HFFc6 (cell line): ENCODE data around the gene HAGHL. TPM values are rescaled to one million over a fixed set of nuclear protein-coding genes. Genes with fewer than 3 reads are reported as not detected.
"Not testable (repeated sequence)": the region's sequence is repeated elsewhere in the genome, so short reads cannot be mapped to it uniquely, and the experiment has no call there.

ENCODE experiments used
- DNase-seq: peaks from one replicate; pipeline ENCODE4 v3.0.0-alpha.2; 2018
- H3K27ac Mint-ChIP-seq: 2 replicates; pipeline ENCODE4 v1.8.0; 2020; ENCODE audit warnings: mild to moderate bottlenecking, mixed read lengths
- H3K27me3 Mint-ChIP-seq: 2 replicates; pipeline ENCODE4 v1.8.0; 2021; ENCODE audit warnings: mild to moderate bottlenecking, moderate library complexity, mixed read lengths; ENCODE audit not compliant: insufficient read depth
- H3K36me3 Mint-ChIP-seq: 2 replicates; pipeline ENCODE4 v1.8.0; 2021; ENCODE audit warnings: low read depth, mixed read lengths
- H3K4me1 Mint-ChIP-seq: 2 replicates; pipeline ENCODE4 v1.8.0; 2020; ENCODE audit warnings: low read depth, mixed read lengths
- H3K4me3 Mint-ChIP-seq: 2 replicates; pipeline ENCODE4 v1.8.0; 2020; ENCODE audit warnings: mild to moderate bottlenecking, moderate library complexity, mixed read lengths
- H3K9me3 Mint-ChIP-seq: 2 replicates; pipeline ENCODE4 v1.8.0; 2020; ENCODE audit warnings: mild to moderate bottlenecking, mixed read lengths
- total RNA-seq, 6 experiments: library from RNA; stranded (reverse); fragmentation: NEBNext Ultra II Directional; extraction: Animal tissue kit (Norgen Biotek cat#: 25700); gene quantifications; 2 replicates in 1 of 6; 3 replicates in 5 of 6; pipeline ENCODE4 v1.2.3, GENCODE V29; 2021
- TF ChIP-seq, protein P1 (sequence below): fragments of 200-600 bp; sonication (generic); IDR thresholded peaks from 2 replicates; pipeline ENCODE4 v1.5.0; 2021; ENCODE audit warnings: antibody characterized with exemption, mild to moderate bottlenecking

The HAGHL gene
- total RNA-seq, 6 experiments from 2014 or later = 11.4 to 16.6 (median 14.1) TPM

DNA sequence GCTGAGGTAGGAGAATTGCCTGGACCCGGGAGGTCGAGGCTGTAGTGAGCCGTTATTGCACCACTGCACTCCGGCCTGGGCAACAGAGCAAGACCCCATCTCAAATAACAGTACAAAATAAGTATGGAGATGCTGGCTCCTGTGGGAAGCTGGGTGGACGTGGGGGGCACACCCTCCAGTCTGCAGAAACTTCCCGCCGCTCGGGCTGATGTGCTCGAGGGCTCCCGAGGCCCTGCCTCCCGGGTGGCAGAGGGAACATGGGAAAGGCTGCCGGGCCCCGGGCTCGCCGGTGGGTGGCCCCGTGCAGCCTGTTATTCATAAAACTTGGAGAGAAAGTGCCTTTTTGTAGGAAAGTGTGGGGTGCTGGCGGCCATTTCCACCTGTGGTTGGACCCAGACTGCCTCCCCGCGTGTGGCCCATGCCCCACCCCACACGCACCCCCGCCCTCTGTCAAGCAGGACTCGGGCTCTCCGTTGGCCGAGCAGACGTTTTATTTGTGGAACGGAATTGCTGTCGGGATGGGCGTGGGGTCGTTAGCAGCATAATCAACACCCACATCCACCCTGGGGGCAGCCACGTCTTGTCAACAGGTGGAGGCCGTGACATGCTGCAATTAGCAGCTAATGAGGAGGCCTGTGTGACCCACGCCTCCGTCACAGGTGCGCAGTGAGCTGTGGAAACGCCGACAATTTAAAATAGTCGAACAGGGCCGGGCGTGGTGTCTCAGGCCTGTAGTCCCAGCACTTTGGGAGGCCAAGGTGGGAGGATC lies 21.3 kb downstream of the HAGHL start:
- no peak overlapping the region for H3K27ac Mint-ChIP-seq
- H3K4me3 Mint-ChIP-seq = no peak overlapping the region
- no peak for DNase-seq
- TF ChIP-seq, protein P1, sequence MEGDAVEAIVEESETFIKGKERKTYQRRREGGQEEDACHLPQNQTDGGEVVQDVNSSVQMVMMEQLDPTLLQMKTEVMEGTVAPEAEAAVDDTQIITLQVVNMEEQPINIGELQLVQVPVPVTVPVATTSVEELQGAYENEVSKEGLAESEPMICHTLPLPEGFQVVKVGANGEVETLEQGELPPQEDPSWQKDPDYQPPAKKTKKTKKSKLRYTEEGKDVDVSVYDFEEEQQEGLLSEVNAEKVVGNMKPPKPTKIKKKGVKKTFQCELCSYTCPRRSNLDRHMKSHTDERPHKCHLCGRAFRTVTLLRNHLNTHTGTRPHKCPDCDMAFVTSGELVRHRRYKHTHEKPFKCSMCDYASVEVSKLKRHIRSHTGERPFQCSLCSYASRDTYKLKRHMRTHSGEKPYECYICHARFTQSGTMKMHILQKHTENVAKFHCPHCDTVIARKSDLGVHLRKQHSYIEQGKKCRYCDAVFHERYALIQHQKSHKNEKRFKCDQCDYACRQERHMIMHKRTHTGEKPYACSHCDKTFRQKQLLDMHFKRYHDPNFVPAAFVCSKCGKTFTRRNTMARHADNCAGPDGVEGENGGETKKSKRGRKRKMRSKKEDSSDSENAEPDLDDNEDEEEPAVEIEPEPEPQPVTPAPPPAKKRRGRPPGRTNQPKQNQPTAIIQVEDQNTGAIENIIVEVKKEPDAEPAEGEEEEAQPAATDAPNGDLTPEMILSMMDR = no peak
- H3K36me3 Mint-ChIP-seq = no peaks in the 10 kb centered on the region
- H3K27me3 Mint-ChIP-seq = peaks cover 3% of the 10 kb centered on the region
- peaks cover 6% of the 10 kb centered on the region; the same call in 1 of the 2 replicates for H3K4me1 Mint-ChIP-seq
- H3K9me3 Mint-ChIP-seq = no peaks in the 10 kb centered on the region

- no peaks in the 10 kb centered on the region for H3K9me3 Mint-ChIP-seq
- DNase-seq = peak; percentile 75
- TF ChIP-seq, protein P1 = no peak
- H3K27ac Mint-ChIP-seq = peak overlapping the region; percentile 46; the same call in 1 of the 2 replicates
- no peaks in the 10 kb centered on the region for H3K36me3 Mint-ChIP-seq
- H3K4me3 Mint-ChIP-seq = no peak overlapping the region
- peaks cover 3% of the 10 kb centered on the region for H3K27me3 Mint-ChIP-seq
- H3K4me1 Mint-ChIP-seq = peaks cover 6% of the 10 kb centered on the region; the same call in 1 of the 2 replicates
Observed at GRCh38 chr16:749010-749409, 22.1 kb downstream of the HAGHL start.

GRCh38 chr16:750485-750884 lies 23.6 kb downstream of the HAGHL start:
- DNase-seq = no peak
- H3K27ac Mint-ChIP-seq = no peak overlapping the region
- TF ChIP-seq, protein P1 = no peak
- H3K4me3 Mint-ChIP-seq = no peak overlapping the region
- H3K4me1 Mint-ChIP-seq = peaks cover 6% of the 10 kb centered on the region; the same call in 1 of the 2 replicates
- peaks cover 7% of the 10 kb centered on the region for H3K27me3 Mint-ChIP-seq
- no peaks in the 10 kb centered on the region for H3K36me3 Mint-ChIP-seq
- no peaks in the 10 kb centered on the region for H3K9me3 Mint-ChIP-seq

DNA sequence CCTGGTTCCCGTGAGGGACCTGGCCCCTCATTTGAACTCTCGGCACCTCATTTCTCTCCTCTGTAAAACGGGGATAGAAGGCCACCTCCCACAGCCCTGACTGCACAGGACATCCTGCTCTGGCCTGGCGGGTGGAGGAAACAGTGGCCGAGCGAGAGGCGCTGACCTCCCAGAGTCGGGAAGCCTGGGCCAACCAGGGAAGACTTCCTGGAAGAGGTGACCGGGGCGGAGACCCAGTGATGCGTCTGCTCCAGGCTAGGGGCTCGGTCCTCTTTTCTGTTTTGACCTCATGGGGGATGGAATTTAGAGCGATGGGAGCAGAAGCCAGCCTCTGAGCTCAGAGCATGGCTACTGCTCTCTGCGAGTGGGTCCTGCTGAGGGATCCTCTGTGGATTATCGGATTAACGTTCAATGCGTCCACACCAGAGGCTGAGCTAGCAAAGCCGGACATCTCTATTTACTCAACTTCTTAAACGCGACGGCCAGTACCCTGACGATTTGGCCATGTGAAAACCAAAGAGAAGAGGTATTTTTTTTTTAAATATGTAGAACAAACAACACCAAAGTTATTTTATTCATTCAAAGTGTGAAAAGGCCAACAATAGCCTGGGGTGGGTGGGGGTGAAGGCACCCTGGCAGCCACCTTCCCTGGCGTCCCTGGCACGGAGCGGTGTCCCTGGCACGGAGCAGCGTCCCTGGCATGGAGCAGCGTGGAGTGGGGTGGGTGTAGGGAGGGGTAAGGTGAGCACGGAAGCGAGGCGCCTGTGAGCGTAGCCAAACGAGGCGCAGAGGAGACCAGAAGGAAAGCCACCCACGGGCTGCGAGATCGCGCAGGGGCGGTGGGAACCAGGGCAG lies 24.5 kb downstream of the HAGHL start:
- no peak for DNase-seq
- TF ChIP-seq, protein P1 = no peak
- Mint-ChIP-seq H3K36me3 (peaks cover 2% of the 10 kb centered on the region; the same call in 1 of the 2 replicates), H3K27me3 (peaks cover 12% of the 10 kb centered on the region), H3K4me3 (no peak overlapping the region), H3K4me1 (peaks cover 6% of the 10 kb centered on the region; the same call in 1 of the 2 replicates), H3K27ac (no peak overlapping the region), H3K9me3 (no peaks in the 10 kb centered on the region)

- Mint-ChIP-seq H3K9me3 (no peaks in the 10 kb centered on the region), H3K4me1 (peaks cover 6% of the 10 kb centered on the region; the same call in 1 of the 2 replicates), H3K36me3 (peaks cover 5% of the 10 kb centered on the region; the same call in 1 of the 2 replicates), H3K4me3 (no peak overlapping the region), H3K27ac (no peak overlapping the region), H3K27me3 (peaks cover 12% of the 10 kb centered on the region)
- DNase-seq = no peak
- TF ChIP-seq, protein P1 = no peak
Observed at GRCh38 chr16:752007-752312, 25.1 kb downstream of the HAGHL start.

DNA sequence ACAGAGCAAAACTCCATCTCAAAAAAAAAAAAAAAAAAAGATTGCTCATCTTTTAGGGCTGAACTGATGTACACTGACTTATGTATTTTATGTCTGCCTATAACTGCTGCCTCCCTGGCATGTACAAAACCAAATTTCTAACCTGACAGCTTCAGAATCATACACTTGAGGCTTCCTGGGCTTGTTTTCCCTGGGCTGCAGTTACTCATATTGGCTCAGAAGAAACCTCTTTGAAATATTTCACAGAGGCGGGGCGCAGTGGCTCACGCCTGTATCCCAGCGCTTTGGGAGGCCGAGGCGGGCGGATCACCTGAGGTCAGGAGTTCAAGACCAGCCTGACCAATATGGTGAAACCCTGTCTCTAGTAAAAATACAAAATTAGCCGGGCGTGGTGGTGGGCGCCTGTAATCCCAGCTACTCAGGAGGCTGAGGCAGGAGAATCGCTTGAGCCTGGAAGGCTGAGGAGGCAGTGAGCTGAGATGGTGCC lies 27.3 kb downstream of the HAGHL start:
- not testable (repeated sequence) for H3K9me3 Mint-ChIP-seq, H3K4me3 Mint-ChIP-seq, DNase-seq, H3K36me3 Mint-ChIP-seq, H3K4me1 Mint-ChIP-seq, H3K27ac Mint-ChIP-seq
- peaks cover 12% of the 10 kb centered on the region for H3K27me3 Mint-ChIP-seq
